H1 (cell line): ENCODE measurements around the gene SESN2. TPM values are rescaled to one million over a fixed set of nuclear protein-coding genes. Genes with fewer than 3 reads are reported as not detected.

Experiments
- CTCF ChIA-PET: fragments of 300-600 bp; sonication (Branson Sonifier 250); formaldehyde crosslinking; loops from one replicate; lab custom pipeline; 2021; ENCODE audit not compliant: partially characterized antibody; lab: Charles Lee
- POLR2A ChIA-PET: fragments of 300-600 bp; sonication (Branson Sonifier 250); formaldehyde crosslinking; loops from one replicate; lab custom pipeline; 2021; ENCODE audit warnings: inconsistent platforms; ENCODE audit not compliant: partially characterized antibody; lab: Charles Lee
- DNase-seq, 2 experiments: peaks; one replicate each; pipeline versions ENCODE4 v3.0.0 to v3.0.0-alpha.2; 2010 to 2022; ENCODE audit warnings: low spot score in 2 of 2, low read depth in 1 of 2, mixed read lengths in 1 of 2
- FAIRE-seq: peaks from 2 replicates; lab custom pipeline; 2011; peaks lifted over from hg19 to GRCh38; lab: Jason Lieb, UNC
- H2AFZ ChIP-seq: 2 replicates; pipeline ENCODE4 v1.8.1; 2012; ENCODE audit warnings: low read length, inconsistent platforms
- H2AK5ac ChIP-seq: 2 replicates; pipeline ENCODE4 v1.6.1; 2013; ENCODE audit warnings: low read depth, low read length
- H2BK120ac ChIP-seq: replicated peaks from 2 replicates; pipeline ENCODE3; 2013; ENCODE audit warnings: low read depth, low read length, inconsistent platforms
- H2BK12ac ChIP-seq: 2 replicates; pipeline ENCODE4 v1.6.1; 2013; ENCODE audit warnings: low read depth, low read length
- H2BK15ac ChIP-seq: 2 replicates; pipeline ENCODE4 v1.6.1; 2013; ENCODE audit warnings: low read length
- H2BK20ac ChIP-seq: 2 replicates; pipeline ENCODE4 v1.6.1; 2013; ENCODE audit warnings: low read length
- H2BK5ac ChIP-seq: 2 replicates; pipeline ENCODE4 v1.6.1; 2013; ENCODE audit warnings: low read depth, low read length
- H3K14ac ChIP-seq: 2 replicates; pipeline ENCODE4 v1.6.1; 2013; ENCODE audit warnings: inconsistent platforms; ENCODE audit not compliant: insufficient read length
- H3K18ac ChIP-seq: 2 replicates; pipeline ENCODE4 v1.6.1; 2013; ENCODE audit warnings: low read length; ENCODE audit errors: extremely low read depth
- H3K23ac ChIP-seq: 2 replicates; pipeline ENCODE4 v1.6.1; 2013; ENCODE audit warnings: inconsistent platforms; ENCODE audit not compliant: insufficient read length
- H3K23me2 ChIP-seq: 2 replicates; pipeline ENCODE4 v1.6.1; 2013; ENCODE audit warnings: low read depth, low read length
- H3K27ac ChIP-seq: 2 replicates; pipeline ENCODE4 v1.6.1; 2011; ENCODE audit warnings: low read depth, low read length, inconsistent platforms
- H3K27me3 ChIP-seq, 4 experiments: replicated peaks in 1 of 4; 1 replicate in 1 of 4; 2 replicates in 3 of 4; pipeline versions ENCODE4 v1.6.1 to v1.8.1; 2011 to 2013; ENCODE audit warnings: low read length in 3 of 4, mild to moderate bottlenecking in 3 of 4, inconsistent platforms in 2 of 4, mixed read lengths in 2 of 4, moderate library complexity in 1 of 4; ENCODE audit not compliant: control insufficient read depth in 3 of 4, insufficient read depth in 3 of 4; ENCODE audit errors: extremely low read depth in 1 of 4
- H3K36me3 ChIP-seq, 4 experiments: 2 replicates each; pipeline versions ENCODE4 v1.6.1 to v1.8.1; 2011 to 2013; ENCODE audit warnings: mild to moderate bottlenecking in 4 of 4, low read length in 3 of 4, moderate library complexity in 2 of 4, control low read depth in 1 of 4, inconsistent platforms in 1 of 4; ENCODE audit not compliant: insufficient read depth in 4 of 4, control insufficient read depth in 2 of 4
- H3K4ac ChIP-seq: replicated peaks from 2 replicates; pipeline ENCODE3; 2013; ENCODE audit warnings: low read length, low read depth, mixed read lengths, inconsistent platforms; ENCODE audit not compliant: insufficient read length
- H3K4me1 ChIP-seq, 4 experiments: replicated peaks in 1 of 4; 1 replicate in 1 of 4; 2 replicates in 3 of 4; pipeline versions ENCODE4 v1.6.1 to v1.8.1; 2011 to 2013; ENCODE audit warnings: low read length in 3 of 4, inconsistent platforms in 2 of 4, mixed read lengths in 1 of 4; ENCODE audit not compliant: insufficient read depth in 4 of 4, control insufficient read depth in 3 of 4
- H3K4me2 ChIP-seq, 2 experiments: 2 replicates each; pipeline versions ENCODE4 v1.6.1 to v1.8.1; 2011 to 2013; ENCODE audit warnings: low read depth in 2 of 2, low read length in 2 of 2, control low read depth in 1 of 2, inconsistent platforms in 1 of 2, mild to moderate bottlenecking in 1 of 2; ENCODE audit not compliant: insufficient read depth in 1 of 2
- H3K4me3 ChIP-seq, 4 experiments: fragments of 200-600, 300-600 bp in 1 of 4; sonication (generic), shearing (Covaris generic), sonication (Bioruptor Twin) in 1 of 4; 2 replicates each; pipeline versions ENCODE4 v1.5.1 to v1.8.1; 2011 to 2016; ENCODE audit warnings: low read length in 4 of 4, low read depth in 3 of 4, control low read depth in 2 of 4, inconsistent platforms in 2 of 4, mild to moderate bottlenecking in 2 of 4, mixed read lengths in 1 of 4, moderate library complexity in 1 of 4; ENCODE audit not compliant: insufficient read depth in 2 of 4; ENCODE audit errors: extremely low read depth in 1 of 4
- H3K56ac ChIP-seq: replicated peaks from 2 replicates; pipeline ENCODE3; 2013; ENCODE audit warnings: low read depth, mild to moderate bottlenecking, mixed read lengths, low read length, inconsistent platforms; ENCODE audit not compliant: insufficient read length
- H3K79me1 ChIP-seq: 2 replicates; pipeline ENCODE4 v1.6.1; 2013; ENCODE audit warnings: low read depth, low read length, control low read depth
- H3K79me2 ChIP-seq, 2 experiments: 2 replicates each; pipeline versions ENCODE4 v1.6.1 to v1.8.1; 2012 to 2013; ENCODE audit warnings: low read length in 2 of 2, mild to moderate bottlenecking in 2 of 2, inconsistent platforms in 1 of 2; ENCODE audit not compliant: insufficient read depth in 2 of 2, control insufficient read depth in 1 of 2
- H3K9ac ChIP-seq, 4 experiments: replicated peaks in 1 of 4; 1 replicate in 1 of 4; 2 replicates in 3 of 4; pipeline versions ENCODE4 v1.6.1 to v1.8.1; 2011 to 2013; ENCODE audit warnings: low read depth in 3 of 4, low read length in 3 of 4, control low read depth in 2 of 4, mild to moderate bottlenecking in 2 of 4, moderate library complexity in 2 of 4, inconsistent platforms in 1 of 4; ENCODE audit errors: extremely low read depth in 1 of 4
- H3K9me3 ChIP-seq, 2 experiments: 2 replicates each; pipeline versions ENCODE4 v1.6.1 to v1.8.1; 2012 to 2013; ENCODE audit warnings: mild to moderate bottlenecking in 2 of 2, moderate library complexity in 2 of 2, control low read depth in 1 of 2, inconsistent platforms in 1 of 2, low read depth in 1 of 2, low read length in 1 of 2, mixed read lengths in 1 of 2; ENCODE audit not compliant: insufficient read depth in 2 of 2
- H4K20me1 ChIP-seq, 2 experiments: replicated peaks in 1 of 2; 2 replicates each; pipeline versions ENCODE3 to v1.8.1; 2011 to 2013; ENCODE audit warnings: inconsistent platforms in 2 of 2, low read length in 2 of 2, mild to moderate bottlenecking in 1 of 2; ENCODE audit not compliant: insufficient read depth in 2 of 2, control insufficient read depth in 1 of 2
- H4K5ac ChIP-seq: 2 replicates; pipeline ENCODE4 v1.6.1; 2013; ENCODE audit warnings: low read length, low read depth, mixed read lengths, inconsistent platforms; ENCODE audit not compliant: insufficient read length
- H4K8ac ChIP-seq: 2 replicates; pipeline ENCODE4 v1.8.0; 2013; ENCODE audit warnings: mild to moderate bottlenecking, moderate library complexity, low read length, inconsistent platforms; ENCODE audit not compliant: insufficient read depth; ENCODE audit errors: extremely low read depth
- H4K91ac ChIP-seq: replicated peaks from 2 replicates; pipeline ENCODE3; 2013; ENCODE audit warnings: low read length, mixed read lengths, inconsistent platforms; ENCODE audit not compliant: insufficient read length
- ATF3 ChIP-seq: IDR thresholded peaks from 2 replicates; pipeline ENCODE4 v1.6.1; 2011; ENCODE audit warnings: low read depth, mild to moderate bottlenecking, low read length; ENCODE audit not compliant: insufficient read depth
- BCL11A ChIP-seq, 2 experiments: IDR thresholded peaks; one replicate each; pipeline ENCODE4 v1.6.1; 2011; ENCODE audit warnings: low read depth in 2 of 2, low read length in 2 of 2, mild to moderate bottlenecking in 2 of 2
- CBX5 ChIP-seq: fragments of 300-800, 300-1000 bp; sonication (generic); IDR thresholded peaks from 2 replicates; pipeline ENCODE4 v1.7.1; 2016; ENCODE audit warnings: antibody characterized with exemption, low read length, low read depth
- CBX8 ChIP-seq: fragments of 300-800, 300-1000 bp; sonication (generic); IDR thresholded peaks from 2 replicates; pipeline ENCODE4 v1.7.1; 2016; ENCODE audit warnings: low read depth, low read length, borderline replicate concordance
- CTBP2 ChIP-seq: IDR thresholded peaks from 2 replicates; pipeline ENCODE4 v1.7.0; 2011; ENCODE audit warnings: borderline replicate concordance, mild to moderate bottlenecking, moderate library complexity, mixed read lengths, low read length; ENCODE audit not compliant: insufficient read depth, insufficient read length
- JUN ChIP-seq: IDR thresholded peaks from 2 replicates; pipeline ENCODE4 v1.6.1; 2011; ENCODE audit warnings: low read depth, mild to moderate bottlenecking, improper control_type of control experiment, low read length
- KDM4A ChIP-seq: IDR thresholded peaks from one replicate; pipeline ENCODE4 v1.7.1; 2012; ENCODE audit warnings: low read depth, mild to moderate bottlenecking, moderate library complexity, low read length, inconsistent platforms; ENCODE audit not compliant: severe bottlenecking
- MAX ChIP-seq: IDR thresholded peaks from 2 replicates; pipeline ENCODE4 v1.6.1; 2012; ENCODE audit warnings: inconsistent platforms
- RXRA ChIP-seq: IDR thresholded peaks from 2 replicates; pipeline ENCODE4 v1.6.1; 2011; ENCODE audit warnings: low read depth, mild to moderate bottlenecking, low read length, moderate library complexity; ENCODE audit not compliant: insufficient read depth
- SP4 ChIP-seq: IDR thresholded peaks from 2 replicates; pipeline ENCODE4 v1.6.1; 2012; ENCODE audit warnings: low read length, inconsistent platforms
- SUZ12 ChIP-seq: fragments of 200-600 bp; sonication (generic); IDR thresholded peaks from 2 replicates; pipeline ENCODE4 v1.6.1; 2012; ENCODE audit warnings: mild to moderate bottlenecking, inconsistent platforms, low read length, moderate library complexity, mixed read lengths
- TEAD4 ChIP-seq: IDR thresholded peaks from 2 replicates; pipeline ENCODE4 v1.6.1; 2012; ENCODE audit warnings: low read depth, low read length, inconsistent platforms, mixed read lengths
- WGBS, 2 experiments: shearing (Covaris generic) in 1 of 2; methylation state at CpG; one replicate each; pipeline versions ENCODE4 v1.1.6 to v1.1.7; 2013 to 2015; ENCODE audit warnings: low lambda C conversion rate in 2 of 2, mixed read lengths in 2 of 2, inconsistent platforms in 1 of 2, low coverage in 1 of 2, missing lambda C conversion rate in 1 of 2; ENCODE audit not compliant: insufficient replicate concordance in 2 of 2, insufficient coverage in 1 of 2, insufficient read length in 1 of 2; ENCODE audit errors: extremely low coverage in 1 of 2, missing lambda C conversion rate in 1 of 2; 5-methylcytosine and 5-hydroxymethylcytosine counted together
- polyA plus RNA-seq, 7 experiments: library from polyadenylated mRNA; depleted of rRNA in 3 of 7; stranded (reverse) in 5 of 7; unstranded in 2 of 7; fragments of >200 nt in 5 of 7; fragments of 200-250 nt in 2 of 7; gene quantifications; 1 replicate in 5 of 7; 2 replicates in 1 of 7; 4 replicates in 1 of 7; pipeline versions ENCODE4 v1.2.1 to v1.2.3, GENCODE V29; 2011 to 2013; ENCODE audit warnings: missing spikeins in 2 of 7, mixed read lengths in 2 of 7
- total RNA-seq: library from RNA; stranded (reverse); fragmentation: NEBNext Ultra II Directional; extraction: Animal tissue kit (Norgen Biotek cat#: 25700); gene quantifications from 2 replicates; pipeline ENCODE4 v1.2.1, GENCODE V29; 2021

The SESN2 gene
- total and polyA plus RNA-seq, 2 of the 8 experiments (the other 6 are each of a cell fraction or from before 2014, with no cell fraction given) = 25.1 to 33.0 TPM

- Histone ChIP-seq H2BK12ac (no peak overlapping the region), H3K27me3 (no peaks in the 10 kb centered on the region), H4K8ac (peak overlapping the region; percentile 59; the same call in 1 of the 2 replicates), H2BK20ac (no peak overlapping the region), H3K36me3 (peaks cover 16 to 75% (median 32%) of the 10 kb centered on the region in 4 experiments), H3K4me1 (no peaks in the 10 kb centered on the region), H4K5ac (no peak overlapping the region), H3K56ac (no peak overlapping the region), H3K18ac (no peak overlapping the region), H2BK15ac (no peak overlapping the region), H2BK5ac (no peak overlapping the region), H3K14ac (no peak overlapping the region), H2AFZ (no peak overlapping the region), H3K79me1 (peaks cover 3% of the 10 kb centered on the region; the same call in 1 of the 2 replicates), H4K20me1 (peaks cover 3 to 9% of the 10 kb centered on the region in 2 experiments), H4K91ac (no peak overlapping the region), H3K23me2 (no peaks in the 10 kb centered on the region), H3K9ac (no peak overlapping the region), H3K4me3 (no peak overlapping the region), H2AK5ac (no peak overlapping the region), H3K79me2 (peaks cover 0 to 29% of the 10 kb centered on the region in 2 experiments; a peak in 2 of 4 replicates), H3K23ac (no peak overlapping the region), H3K27ac (no peak overlapping the region), H3K4me2 (no peak overlapping the region), H3K9me3 (no peaks in the 10 kb centered on the region), H3K4ac (no peak overlapping the region), H2BK120ac (no peak overlapping the region)
- ChIA-PET POLR2A (interaction anchor here (1.0 to 20.8 kb wide), 8 partner anchors 8 to 311 kb away, joined by 3 to 324 read pairs (median 4); partner anchors contain the start of genes ATP5IF1 and SESN2), CTCF (interaction anchor here (0.5 to 2.9 kb wide), 3 partner anchors 15 to 206 kb away, joined by 3 to 15 read pairs (median 4); no protein-coding TSS in a partner anchor)
- DNase-seq = no peak
- whole genome bisulfite sequencing, 2 experiments = 94% methylated on average over 17 of the region's 17 CpGs; no CpG with 5 or more reads in 1 of the 2 experiments
- no peak for FAIRE-seq
- TF ChIP-seq KDM4A (no peak), SUZ12 (no peak), TEAD4 (no peak), CBX8 (no peak), CBX5 (no peak), CTBP2 (no peak), JUN (no peak), BCL11A (IDR thresholded peaks at IDR 0.05; ENCODE audit: low read depth in 2 of 2, low read length in 2 of 2) (no peak), ATF3 (no peak), SP4 (no peak), MAX (no peak), RXRA (no peak)
Measured at GRCh38 chr1:28273216-28273860, 14.0 kb downstream of the SESN2 start.
